Right lobe of liver (tissue), 6 donors: ENCODE results near the gene UMOD. TPM values are rescaled to one million over a fixed set of nuclear protein-coding genes. Genes with fewer than 3 reads are reported as not detected.

ENCODE experiments used
- ATAC-seq, 4 donors: fragments of 200-7000 bp; cut with Tn5 transposase; one replicate each; pipeline ENCODE4 v1.9.1; 2020; ENCODE audit warnings: mild to moderate bottlenecking in 4 of 4, moderate library complexity in 4 of 4
- DNase-seq, 3 donors: peaks; one replicate each; pipeline ENCODE4 v3.0.0-alpha.2; 2020
- H3K27ac ChIP-seq, 3 donors: fragments of 200-600 bp; one replicate each; pipeline ENCODE4 v1.8.0; 2022
- H3K27me3 ChIP-seq, 2 donors: fragments of 200-600 bp; one replicate each; pipeline ENCODE4 v1.8.0; 2022
- H3K36me3 ChIP-seq, 4 donors: fragments of 200-600 bp; sonication (generic) in 1 of 4; one replicate each; pipeline versions ENCODE4 v1.5.1 to v1.8.0; 2017 to 2022; ENCODE audit warnings: control low read depth in 1 of 4
- H3K4me1 ChIP-seq, 4 donors: fragments of 200-600 bp; sonication (generic) in 1 of 4; one replicate each; pipeline versions ENCODE4 v1.5.1 to v1.8.0; 2017 to 2022; ENCODE audit warnings: control low read depth in 1 of 4
- H3K4me3 ChIP-seq, 3 donors: fragments of 200-600 bp; one replicate each; pipeline ENCODE4 v1.8.0; 2022
- H3K9me3 ChIP-seq, 4 donors: fragments of 200-600 bp; sonication (generic) in 1 of 4; one replicate each; pipeline versions ENCODE4 v1.5.1 to v1.8.0; 2017 to 2022; ENCODE audit warnings: control low read depth in 1 of 4
- CTCF ChIP-seq, 4 donors: fragments of 200-600 bp in 3 of 4; fragments of 450-650 bp in 1 of 4; IDR thresholded peaks; one replicate each; pipeline versions ENCODE4 v1.5.1 to v1.8.0; 2016 to 2022; ENCODE audit warnings: antibody characterized with exemption in 4 of 4, mild to moderate bottlenecking in 2 of 4
- POLR2A ChIP-seq: fragments of 450-650 bp; IDR thresholded peaks from one replicate; pipeline ENCODE4 v1.6.1; 2017; ENCODE audit warnings: antibody characterized with exemption, mild to moderate bottlenecking
- WGBS: methylation state at CpG from one replicate; pipeline ENCODE4 v1.1.6; 2018; ENCODE audit warnings: low coverage, low lambda C conversion rate; ENCODE audit not compliant: insufficient coverage; ENCODE audit errors: missing lambda C conversion rate; 5-methylcytosine and 5-hydroxymethylcytosine counted together
- intact Hi-C, 2 donors: fragments of 100-400 bp; cut with DNase I; formaldehyde crosslinking; loops; one replicate each; pipeline versions ENCODE4 v1.11.2 to v1.14.1; 2022
- total RNA-seq, 6 experiments: library from RNA; depleted of rRNA in 2 of 6; stranded (reverse); fragments of >200 nt in 2 of 6; fragmentation: NEBNext Ultra II Directional in 3 of 6; extraction: Animal tissue kit (Norgen Biotek cat#: 25700) in 3 of 6; gene quantifications; one replicate each; pipeline versions ENCODE4 v1.1.0 to v1.2.4, GENCODE V29; 2016 to 2023
- donor health status: DM: no; HTN: yes; CAD: no.
- donor health status: DM: no; HTN: no; CAD: no.
- donor health status: DM: no; HTN: no; CAD: no.
- donor health status: DM: no; HTN: yes; CAD: no.
- donor health status: DM: no; HTN: yes; CAD: no.

Gene UMOD
- total RNA-seq, 6 experiments from 2014 or later, result not detected

DNA sequence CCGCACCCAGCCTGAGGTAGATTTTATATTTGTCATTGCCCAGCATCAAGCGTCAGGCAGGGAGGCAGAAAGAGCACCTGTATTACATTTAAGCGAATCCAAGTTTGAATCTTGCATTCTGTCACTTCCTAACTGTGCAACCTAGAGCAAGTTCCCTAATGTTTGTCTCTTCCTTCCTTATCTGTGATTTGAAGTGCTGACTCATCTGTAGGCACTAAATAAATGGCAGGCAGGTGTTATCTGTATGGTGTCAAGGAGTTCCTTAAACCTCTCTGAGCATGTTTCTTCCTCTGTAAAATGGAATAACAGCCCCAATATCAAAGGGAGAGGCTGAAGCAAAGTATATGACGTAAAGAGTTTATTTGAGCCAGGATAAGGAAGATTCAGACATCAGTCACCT is 49.5 kb downstream of the UMOD start:
- no peaks in the 10 kb centered on the region for H3K4me1 ChIP-seq
- TF ChIP-seq POLR2A (no peak), CTCF (IDR thresholded peaks at IDR 0.05) (no peak)
- H3K27ac ChIP-seq, result no peak overlapping the region
- no peak overlapping the region for H3K4me3 ChIP-seq
- DNase-seq (no peak), ATAC-seq (no peak)
- 28% methylated on average over 4 of the region's 4 CpGs for WGBS
- H3K27me3 ChIP-seq, result no peaks in the 10 kb centered on the region
- no peaks in the 10 kb centered on the region for H3K9me3 ChIP-seq
- no peaks in the 10 kb centered on the region for H3K36me3 ChIP-seq
- intact Hi-C loops, result loop anchor here in 1 of 2 donors (10.0 kb wide), 1 partner anchor 398 kb away; no protein-coding TSS in a partner anchor

DNA sequence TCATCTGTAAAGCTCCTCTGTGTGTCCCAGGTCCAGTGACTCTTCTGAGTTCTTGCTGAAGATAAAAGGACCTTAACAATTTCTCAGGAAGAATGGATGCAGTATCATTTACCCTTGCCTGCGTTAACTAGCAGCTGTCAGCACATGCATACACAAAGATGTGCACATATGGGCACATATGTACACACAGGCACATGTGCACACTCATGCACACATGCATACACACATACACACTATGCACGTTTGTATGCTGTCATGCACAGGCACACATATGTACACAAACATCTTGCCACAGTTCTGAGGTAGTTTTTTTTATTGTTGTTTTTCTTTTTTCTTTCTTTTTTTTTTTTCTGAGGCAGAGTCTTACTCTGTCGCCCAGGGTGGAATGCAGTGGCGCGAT is 50.1 kb downstream of the UMOD start:
- H3K36me3 ChIP-seq, result no peaks in the 10 kb centered on the region
- TF ChIP-seq CTCF (IDR thresholded peaks at IDR 0.05) (no peak), POLR2A (no peak)
- no peak overlapping the region for H3K27ac ChIP-seq
- H3K9me3 ChIP-seq, result no peaks in the 10 kb centered on the region
- no peak for ATAC-seq
- DNase-seq, result no peak
- no peak overlapping the region for H3K4me3 ChIP-seq
- no peaks in the 10 kb centered on the region for H3K27me3 ChIP-seq
- intact Hi-C loops, result loop anchor here in 1 of 2 donors (10.0 kb wide), 1 partner anchor 398 kb away; no protein-coding TSS in a partner anchor
- WGBS, result 50% methylated on average over 4 of the region's 5 CpGs
- H3K4me1 ChIP-seq, result no peaks in the 10 kb centered on the region

DNA sequence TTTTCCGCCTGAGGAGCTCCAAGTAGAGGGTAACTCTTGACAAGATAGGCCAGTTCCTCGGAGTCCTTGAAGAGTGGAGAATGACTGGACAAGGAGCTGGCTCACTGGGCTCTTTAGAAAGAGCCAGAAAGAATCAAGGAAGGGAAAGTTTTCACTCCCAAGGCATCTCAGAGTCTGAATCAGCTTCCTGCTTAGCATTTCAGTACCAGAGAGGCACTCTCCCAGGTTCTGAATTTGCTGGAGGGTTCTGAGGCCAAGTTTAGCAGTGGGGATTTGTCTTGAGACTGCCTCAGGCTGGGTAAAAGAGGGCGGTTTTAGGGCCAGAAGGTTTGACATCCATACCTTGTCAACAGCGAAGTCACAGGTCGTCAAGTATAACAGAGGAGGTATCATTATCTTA is 50.7 kb downstream of the UMOD start:
- DNase-seq (no peak), ATAC-seq (no peak)
- no peaks in the 10 kb centered on the region for H3K9me3 ChIP-seq
- TF ChIP-seq POLR2A, result no peak
- TF ChIP-seq CTCF (IDR thresholded peaks at IDR 0.05), result no peak
- intact Hi-C loops, result loop anchor here in 1 of 2 donors (10.0 kb wide), 1 partner anchor 397 kb away; no protein-coding TSS in a partner anchor
- H3K4me3 ChIP-seq, result no peak overlapping the region
- WGBS, result 26% methylated on average over 5 of the region's 5 CpGs
- no peaks in the 10 kb centered on the region for H3K36me3 ChIP-seq
- H3K27me3 ChIP-seq, result no peaks in the 10 kb centered on the region
- no peak overlapping the region for H3K27ac ChIP-seq
- H3K4me1 ChIP-seq, result no peaks in the 10 kb centered on the region

GRCh38 chr16:20300312-20301097 is 52.0 kb downstream of the UMOD start:
- intact Hi-C loops, result loop anchor here in 1 of 2 donors (10.0 kb wide), 1 partner anchor 396 kb away; no protein-coding TSS in a partner anchor
- no peaks in the 10 kb centered on the region for H3K9me3 ChIP-seq
- WGBS, result 14% methylated on average over 15 of the region's 16 CpGs
- TF ChIP-seq POLR2A, result no peak
- peak; percentile 61 to 79 (median 77) for TF ChIP-seq CTCF (IDR thresholded peaks at IDR 0.05)
- H3K27me3 ChIP-seq, result no peaks in the 10 kb centered on the region
- no peak overlapping the region for H3K27ac ChIP-seq
- no peaks in the 10 kb centered on the region for H3K36me3 ChIP-seq
- H3K4me3 ChIP-seq, result no peak overlapping the region
- ATAC-seq (peak; percentile 98 to 99 (median 98)), DNase-seq (peak; percentile 42 to 66 (median 57))
- no peaks in the 10 kb centered on the region for H3K4me1 ChIP-seq
